MCF 10A (cell line): Measurements from ENCODE around the gene CTRL. TPM values are rescaled to one million over a fixed set of nuclear protein-coding genes. Genes with fewer than 3 reads are reported as not detected.

Experiments used
- total RNA-seq: library from RNA; stranded (reverse); gene quantifications from 2 replicates; pipeline ENCODE4 v1.2.3, GENCODE V29; 2022

The CTRL gene
- total RNA-seq, 1 experiment from 2014 or later: 1.6 TPM

Other genes starting within 250 kb of the CTRL start
- gene GFOD2, start 212.5 kb downstream of the CTRL start, total RNA-seq: 14.8 and 19.0 TPM in 2 replicates
- 17.2 and 21.7 TPM in 2 replicates for gene RANBP10, start 125.3 kb downstream of the CTRL start, total RNA-seq
- gene TSNAXIP1, start 125.0 kb downstream of the CTRL start, total RNA-seq: 1.1 and 1.5 TPM in 2 replicates
- 18.3 and 20.5 TPM in 2 replicates for gene THAP11, start 89.5 kb downstream of the CTRL start, total RNA-seq
- 133 TPM in 2 replicates for gene NUTF2, start 84.9 kb downstream of the CTRL start, total RNA-seq
- 30.9 and 35.5 TPM in 2 replicates for gene CENPT, start 84.2 kb downstream of the CTRL start, total RNA-seq
- 50.9 and 51.3 TPM in 2 replicates for gene EDC4, start 58.8 kb downstream of the CTRL start, total RNA-seq
- 0.81 TPM in 1 of 2 replicates, not detected in the other for gene NRN1L, start 47.0 kb downstream of the CTRL start, total RNA-seq
- 21.7 and 27.9 TPM in 2 replicates for gene PSKH1, start 38.6 kb downstream of the CTRL start, total RNA-seq
- gene PSMB10, start 5.0 kb upstream of the CTRL start, total RNA-seq: 20.3 and 32.7 TPM in 2 replicates
- 35.3 and 44.5 TPM in 2 replicates for gene LCAT, start 12.3 kb upstream of the CTRL start, total RNA-seq
- gene SLC12A4, start 36.8 kb upstream of the CTRL start, total RNA-seq: 107 TPM in 2 replicates
- gene DPEP3, start 48.6 kb upstream of the CTRL start, total RNA-seq: not detected in 2 replicates
- not detected in 2 replicates for gene DPEP2, start 67.6 kb upstream of the CTRL start, total RNA-seq
- not detected in 2 replicates for gene DPEP2NB, start 84.0 kb upstream of the CTRL start, total RNA-seq
- gene DDX28, start 91.4 kb upstream of the CTRL start, total RNA-seq: 9.3 and 11.7 TPM in 2 replicates
- gene DUS2, start 91.4 kb upstream of the CTRL start, total RNA-seq: 24.2 and 26.4 TPM in 2 replicates
- 18.5 and 24.1 TPM in 2 replicates for gene NFATC3, start 153.5 kb upstream of the CTRL start, total RNA-seq